WTC11 (cell line): ENCODE measurements around the gene ELOVL7. TPM values are rescaled to one million over a fixed set of nuclear protein-coding genes. Genes with fewer than 3 reads are reported as not detected.
"Not testable (repeated sequence)": the region's sequence is repeated elsewhere in the genome, so short reads cannot be mapped to it uniquely, and the experiment has no call there.

Experiments
- ATAC-seq: fragments of 200-7000 bp; cut with Tn5 transposase; 2 replicates; pipeline ENCODE4 v1.10.0; 2021; ENCODE audit warnings: mild to moderate bottlenecking, moderate library complexity
- CTCF ChIA-PET: fragments of 300-600 bp; sonication (Branson Sonifier 250); formaldehyde crosslinking; loops from one replicate; lab custom pipeline; 2021; ENCODE audit warnings: antibody characterized with exemption; lab: Charles Lee
- POLR2A ChIA-PET: fragments of 350-600 bp; sonication (Branson Sonifier 250); formaldehyde crosslinking; loops from one replicate; lab custom pipeline; 2021; ENCODE audit warnings: antibody characterized with exemption; lab: Charles Lee
- DNase-seq: peaks from one replicate; pipeline ENCODE4 v3.0.0; 2021; ENCODE audit warnings: low spot score
- H3K27ac Mint-ChIP-seq: 2 replicates; pipeline ENCODE4 v1.8.0; 2021; ENCODE audit warnings: mixed read lengths
- H3K27me3 Mint-ChIP-seq: 2 replicates; pipeline ENCODE4 v1.8.0; 2021; ENCODE audit warnings: low read depth, mild to moderate bottlenecking, moderate library complexity, mixed read lengths
- H3K36me3 Mint-ChIP-seq: 2 replicates; pipeline ENCODE4 v1.8.0; 2021; ENCODE audit warnings: mixed read lengths
- H3K4me1 Mint-ChIP-seq: 2 replicates; pipeline ENCODE4 v1.8.0; 2022; ENCODE audit warnings: mixed read lengths
- H3K4me3 Mint-ChIP-seq: 2 replicates; pipeline ENCODE4 v1.8.0; 2021; ENCODE audit warnings: mild to moderate bottlenecking, moderate library complexity, mixed read lengths
- H3K9me3 Mint-ChIP-seq: 2 replicates; pipeline ENCODE4 v1.8.0; 2021; ENCODE audit warnings: mixed read lengths
- ARID4B ChIP-seq: sonication (generic); formaldehyde crosslinking; IDR thresholded peaks from 2 replicates; pipeline ENCODE4 v1.8.0; 2023; ENCODE audit warnings: missing genetic modification reagents, mild to moderate bottlenecking, borderline replicate concordance
- CREM ChIP-seq: sonication (generic); formaldehyde crosslinking; IDR thresholded peaks from 2 replicates; pipeline ENCODE4 v1.8.1; 2022; ENCODE audit warnings: mild to moderate bottlenecking, missing genetic modification reagents, moderate library complexity
- JAZF1 ChIP-seq: fragments of 250-450 bp; sonication (Bioruptor Pico); IDR thresholded peaks from 2 replicates; pipeline ENCODE4 v1.9.0; 2021; ENCODE audit warnings: moderate library complexity, mild to moderate bottlenecking, inconsistent platforms
- KAT7 ChIP-seq: sonication (generic); formaldehyde crosslinking; IDR thresholded peaks from 2 replicates; pipeline ENCODE4 v1.8.1; 2023; ENCODE audit warnings: missing genetic modification reagents, mild to moderate bottlenecking, borderline replicate concordance
- MAX ChIP-seq: sonication (generic); formaldehyde crosslinking; IDR thresholded peaks from 2 replicates; pipeline ENCODE4 v1.8.0; 2022; ENCODE audit warnings: mild to moderate bottlenecking, missing genetic modification reagents
- RELA ChIP-seq: sonication (generic); formaldehyde crosslinking; IDR thresholded peaks from 2 replicates; pipeline ENCODE4 v1.8.1; 2022; ENCODE audit warnings: missing genetic modification reagents, mild to moderate bottlenecking, borderline replicate concordance
- SMAD3 ChIP-seq: sonication (generic); formaldehyde crosslinking; IDR thresholded peaks from 2 replicates; pipeline ENCODE4 v1.8.0; 2022; ENCODE audit warnings: missing genetic modification reagents, mild to moderate bottlenecking, borderline replicate concordance
- TEAD4 ChIP-seq: sonication (generic); formaldehyde crosslinking; IDR thresholded peaks from 2 replicates; pipeline ENCODE4 v1.8.0; 2022; ENCODE audit warnings: mild to moderate bottlenecking, missing genetic modification reagents
- TP53 ChIP-seq: sonication (generic); formaldehyde crosslinking; IDR thresholded peaks from 2 replicates; pipeline ENCODE4 v1.8.1; 2023; ENCODE audit warnings: mild to moderate bottlenecking, missing genetic modification reagents
- USF2 ChIP-seq: sonication (generic); formaldehyde crosslinking; IDR thresholded peaks from 2 replicates; pipeline ENCODE4 v1.8.1; 2023; ENCODE audit warnings: mild to moderate bottlenecking, missing genetic modification reagents, moderate library complexity
- ZNF219 ChIP-seq: sonication (generic); formaldehyde crosslinking; IDR thresholded peaks from 2 replicates; pipeline ENCODE4 v1.8.0; 2023; ENCODE audit warnings: missing genetic modification reagents, mild to moderate bottlenecking, borderline replicate concordance
- ZNF416 ChIP-seq: fragments of 250-450 bp; sonication (Bioruptor Pico); IDR thresholded peaks from 2 replicates; pipeline ENCODE4 v1.9.0; 2021; ENCODE audit warnings: mild to moderate bottlenecking, inconsistent platforms
- total RNA-seq: library from RNA; stranded (reverse); gene quantifications from 3 replicates; pipeline ENCODE4 v1.2.3, GENCODE V29; 2021
- TF ChIP-seq, protein P1 (sequence below): fragments of 250-450 bp; sonication (Bioruptor Pico); IDR thresholded peaks from 2 replicates; pipeline ENCODE4 v2.1.2; 2022; ENCODE audit warnings: mild to moderate bottlenecking, moderate library complexity
- TF ChIP-seq, protein P2 (sequence below): sonication (generic); formaldehyde crosslinking; IDR thresholded peaks from 2 replicates; pipeline ENCODE4 v1.8.1; 2022; ENCODE audit warnings: low read depth, mild to moderate bottlenecking, moderate library complexity, missing genetic modification reagents, borderline replicate concordance

Gene ELOVL7
- total RNA-seq, 1 experiment from 2014 or later, result 7.1 TPM

- no peak for DNase-seq
- H3K27me3 Mint-ChIP-seq, result no peaks in the 10 kb centered on the region
- H3K36me3 Mint-ChIP-seq, result peaks cover 3% of the 10 kb centered on the region; the same call in 1 of the 2 replicates
- H3K4me1 Mint-ChIP-seq, result no peaks in the 10 kb centered on the region
- H3K4me3 Mint-ChIP-seq, result no peak overlapping the region
- CTCF ChIA-PET, result no interaction called here
- TF ChIP-seq ZNF219 (CRISPR knock-in tag) (no peak), CREM (CRISPR knock-in tag) (no peak), JAZF1 (CRISPR knock-in tag) (no peak)
- TF ChIP-seq, all 79 proteins: peak for 0
- no peak for ATAC-seq
- Mint-ChIP-seq H3K27ac (no peak overlapping the region), H3K9me3 (peaks cover 25% of the 10 kb centered on the region)
- POLR2A ChIA-PET, result no interaction called here
Observed at GRCh38 chr5:60718166-60718892, 125.7 kb downstream of the ELOVL7 start.

- H3K27ac Mint-ChIP-seq, DNase-seq, H3K27me3 Mint-ChIP-seq, ATAC-seq, H3K4me1 Mint-ChIP-seq, H3K36me3 Mint-ChIP-seq, H3K4me3 Mint-ChIP-seq: not testable (repeated sequence)
- H3K9me3 Mint-ChIP-seq, result peaks cover 34% of the 10 kb centered on the region
- CTCF ChIA-PET, result interaction anchor here (0.9 kb wide), 1 partner anchor 16 kb away, joined by 3 read pairs; the partner anchor contains the start of gene DEPDC1B
- POLR2A ChIA-PET, result interaction anchor here (1.6 kb wide), 1 partner anchor 15 kb away, joined by 3 read pairs; the partner anchor contains the start of gene DEPDC1B
Observed at GRCh38 chr5:60715201-60715928, 128.7 kb downstream of the ELOVL7 start.

DNA sequence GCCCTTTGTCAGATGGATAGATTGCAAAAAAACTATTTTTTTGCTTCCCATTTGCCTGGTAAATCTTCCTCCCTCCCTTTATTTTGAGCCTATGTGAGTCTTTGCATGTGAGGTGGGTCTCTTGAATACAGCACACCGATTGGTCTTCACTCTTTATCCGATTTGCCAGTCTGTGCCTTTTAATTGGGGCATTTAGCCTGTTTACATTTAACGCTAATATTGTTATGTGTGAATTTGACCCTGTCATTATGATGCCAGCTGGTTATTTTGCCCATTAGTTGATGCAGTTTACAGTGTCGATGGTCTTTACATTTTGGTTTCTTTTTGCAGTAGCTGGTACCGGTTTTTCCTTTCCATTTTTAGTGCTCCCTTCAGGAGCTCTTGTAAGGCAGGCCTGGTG lies 131.1 kb downstream of the ELOVL7 start:
- peaks cover 34% of the 10 kb centered on the region for H3K9me3 Mint-ChIP-seq
- ATAC-seq, result no peak
- peaks cover 3% of the 10 kb centered on the region; the same call in 1 of the 2 replicates for H3K36me3 Mint-ChIP-seq
- CTCF ChIA-PET, result no interaction called here
- H3K27ac Mint-ChIP-seq, result no peak overlapping the region
- H3K4me1 Mint-ChIP-seq, result no peaks in the 10 kb centered on the region
- DNase-seq, result no peak
- POLR2A ChIA-PET, result no interaction called here
- no peak overlapping the region for H3K4me3 Mint-ChIP-seq
- peaks cover 4% of the 10 kb centered on the region; the same call in 1 of the 2 replicates for H3K27me3 Mint-ChIP-seq
- no peak for TF ChIP-seq ZNF219 (CRISPR knock-in tag)
- no peak for TF ChIP-seq USF2
- no peak for TF ChIP-seq KAT7 (CRISPR knock-in tag)
- TF ChIP-seq, protein P1, sequence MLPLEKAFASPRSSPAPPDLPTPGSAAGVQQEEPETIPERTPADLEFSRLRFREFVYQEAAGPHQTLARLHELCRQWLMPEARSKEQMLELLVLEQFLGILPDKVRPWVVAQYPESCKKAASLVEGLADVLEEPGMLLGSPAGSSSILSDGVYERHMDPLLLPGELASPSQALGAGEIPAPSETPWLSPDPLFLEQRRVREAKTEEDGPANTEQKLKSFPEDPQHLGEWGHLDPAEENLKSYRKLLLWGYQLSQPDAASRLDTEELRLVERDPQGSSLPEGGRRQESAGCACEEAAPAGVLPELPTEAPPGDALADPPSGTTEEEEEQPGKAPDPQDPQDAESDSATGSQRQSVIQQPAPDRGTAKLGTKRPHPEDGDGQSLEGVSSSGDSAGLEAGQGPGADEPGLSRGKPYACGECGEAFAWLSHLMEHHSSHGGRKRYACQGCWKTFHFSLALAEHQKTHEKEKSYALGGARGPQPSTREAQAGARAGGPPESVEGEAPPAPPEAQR (CRISPR knock-in tag), result no peak
- no peak for TF ChIP-seq RELA (CRISPR knock-in tag)

DNA sequence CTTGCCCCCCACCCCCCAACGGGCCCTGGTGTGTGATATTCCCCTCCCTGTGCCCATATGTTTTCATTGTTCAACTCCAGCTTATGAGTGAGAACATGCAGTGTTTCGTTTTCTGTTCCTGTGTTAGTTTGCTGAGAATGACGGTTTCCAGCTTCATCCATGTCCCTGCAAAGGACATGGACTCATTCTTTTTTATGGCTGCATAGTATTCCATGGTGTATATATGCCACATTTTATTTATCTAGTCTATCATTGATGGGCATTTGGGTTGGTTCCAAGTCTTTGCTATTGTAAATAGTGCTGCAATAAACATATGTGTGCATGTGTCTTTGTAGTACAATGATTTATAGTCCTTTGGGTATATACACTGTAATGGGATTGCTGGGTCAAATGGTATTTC lies 132.2 kb downstream of the ELOVL7 start:
- POLR2A ChIA-PET, CTCF ChIA-PET, H3K4me3 Mint-ChIP-seq: not testable (repeated sequence)

GRCh38 chr5:60710362-60710761 lies 133.7 kb downstream of the ELOVL7 start:
- H3K27ac Mint-ChIP-seq, result no peak overlapping the region
- H3K36me3 Mint-ChIP-seq, result no peaks in the 10 kb centered on the region
- DNase-seq, result no peak
- peak; percentile 51 for ATAC-seq
- POLR2A ChIA-PET, result interaction anchor here (1.8 kb wide), 1 partner anchor 10 kb away, joined by 8 read pairs; the partner anchor contains the start of gene DEPDC1B
- H3K9me3 Mint-ChIP-seq, result peaks cover 21% of the 10 kb centered on the region
- peaks cover 4% of the 10 kb centered on the region; the same call in 1 of the 2 replicates for H3K27me3 Mint-ChIP-seq
- CTCF ChIA-PET, result interaction anchor here (1.3 to 2.4 kb wide), 2 partner anchors 10 to 22 kb away, joined by 6 to 11 read pairs; partner anchors contain the start of gene DEPDC1B
- H3K4me3 Mint-ChIP-seq, result no peak overlapping the region
- H3K4me1 Mint-ChIP-seq, result no peaks in the 10 kb centered on the region
- TF ChIP-seq CREM (CRISPR knock-in tag), result no peak
- no peak for TF ChIP-seq TP53
- TF ChIP-seq ZNF416 (CRISPR knock-in tag), result no peak
- TF ChIP-seq TEAD4 (CRISPR knock-in tag), result no peak
- no peak for TF ChIP-seq SMAD3 (CRISPR knock-in tag)
- TF ChIP-seq MAX, result no peak
- no peak for TF ChIP-seq ARID4B (CRISPR knock-in tag)
- TF ChIP-seq, protein P2, sequence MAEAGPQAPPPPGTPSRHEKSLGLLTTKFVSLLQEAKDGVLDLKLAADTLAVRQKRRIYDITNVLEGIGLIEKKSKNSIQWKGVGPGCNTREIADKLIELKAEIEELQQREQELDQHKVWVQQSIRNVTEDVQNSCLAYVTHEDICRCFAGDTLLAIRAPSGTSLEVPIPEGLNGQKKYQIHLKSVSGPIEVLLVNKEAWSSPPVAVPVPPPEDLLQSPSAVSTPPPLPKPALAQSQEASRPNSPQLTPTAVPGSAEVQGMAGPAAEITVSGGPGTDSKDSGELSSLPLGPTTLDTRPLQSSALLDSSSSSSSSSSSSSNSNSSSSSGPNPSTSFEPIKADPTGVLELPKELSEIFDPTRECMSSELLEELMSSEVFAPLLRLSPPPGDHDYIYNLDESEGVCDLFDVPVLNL (CRISPR knock-in tag), result no peak

More for the DNA sequence above, 132.2 kb downstream of the ELOVL7 start:
- not testable (repeated sequence) for H3K27me3 Mint-ChIP-seq, H3K27ac Mint-ChIP-seq, H3K36me3 Mint-ChIP-seq, DNase-seq, H3K4me1 Mint-ChIP-seq, ATAC-seq
- peaks cover 29% of the 10 kb centered on the region for H3K9me3 Mint-ChIP-seq
